NCI-H524 treated with DMSO at 0.1 percent for 48 hours (cell line): ENCODE results near the gene LSM5.
"Not testable (repeated sequence)": the region's sequence is repeated elsewhere in the genome, so short reads cannot be mapped to it uniquely, and the experiment has no call there.

Experiments
- DNase-seq: peaks from one replicate; lab custom pipeline; 2025; lab: John Stamatoyannopoulos, UW

Gene LSM5

GRCh38 chr7:32506266-32507054 is 16.3 kb upstream of the LSM5 start:
- DNase-seq: no peak

GRCh38 chr7:32502728-32503127 is 12.5 kb upstream of the LSM5 start:
- DNase-seq: no peak

- no peak for DNase-seq
Observed at GRCh38 chr7:32501522-32501921, 11.3 kb upstream of the LSM5 start.

GRCh38 chr7:32500922-32501341 is 10.8 kb upstream of the LSM5 start:
- DNase-seq: no peak

GRCh38 chr7:32500216-32500615 is 10.0 kb upstream of the LSM5 start:
- not testable (repeated sequence) for DNase-seq

- not testable (repeated sequence) for DNase-seq
Observed at GRCh38 chr7:32499755-32500154, 9.6 kb upstream of the LSM5 start.

GRCh38 chr7:32496052-32496813 is 6.1 kb upstream of the LSM5 start:
- no peak for DNase-seq

- DNase-seq: peak; percentile 50
Observed at GRCh38 chr7:32495298-32496051, 5.3 kb upstream of the LSM5 start, which contains the start of gene AVL9. Gene AVL9, plus strand, starts transcription at chr7:32495489. Its CDS starts 221 bp downstream, at chr7:32495710.

GRCh38 chr7:32494946-32495297 is 4.7 kb upstream of the LSM5 start:
- no peak for DNase-seq

GRCh38 chr7:32489788-32490126 is 423 bp downstream of the LSM5 start:
- DNase-seq: no peak

- no peak for DNase-seq
Observed at GRCh38 chr7:32481921-32482320, 8.3 kb downstream of the LSM5 start.

- no peak for DNase-seq
Observed at GRCh38 chr7:32481176-32481575, 9.0 kb downstream of the LSM5 start.

GRCh38 chr7:32479574-32480200 is 10.5 kb downstream of the LSM5 start:
- DNase-seq: no peak

GRCh38 chr7:32477649-32477980 is 12.6 kb downstream of the LSM5 start:
- no peak for DNase-seq

GRCh38 chr7:32476816-32477648 is 13.1 kb downstream of the LSM5 start:
- no peak for DNase-seq

- DNase-seq: no peak
Observed at GRCh38 chr7:32474008-32474407, 16.2 kb downstream of the LSM5 start.

GRCh38 chr7:32472015-32472414 is 18.2 kb downstream of the LSM5 start:
- no peak for DNase-seq

- DNase-seq: no peak
Observed at GRCh38 chr7:32470871-32471270, 19.3 kb downstream of the LSM5 start.

- not testable (repeated sequence) for DNase-seq
Observed at GRCh38 chr7:32470004-32470403, 20.2 kb downstream of the LSM5 start.

GRCh38 chr7:32464641-32465416 is 25.4 kb downstream of the LSM5 start:
- DNase-seq: not testable (repeated sequence)

- no peak for DNase-seq
Observed at GRCh38 chr7:32462977-32463376, 27.2 kb downstream of the LSM5 start.
